GM12892 (cell line): ENCODE measurements around the gene SLC4A8.

Source experiments
- POLR2A ChIP-seq: IDR thresholded peaks from 2 replicates; pipeline ENCODE4 v1.6.1; 2011; ENCODE audit warnings: low read depth, low read length, control low read depth
- POLR2AphosphoS5 ChIP-seq: IDR thresholded peaks from 2 replicates; pipeline ENCODE4 v1.6.1; 2011; ENCODE audit warnings: low read depth, low read length, control low read depth

- TF ChIP-seq POLR2AphosphoS5 (no peak), POLR2A (no peak)
Observed at GRCh38 chr12:51473947-51474346, 49.3 kb downstream of the SLC4A8 start.
